PFSK-1 (cell line): ENCODE measurements around the gene GSTA2.

Experiments
- POLR2AphosphoS5 ChIP-seq: IDR thresholded peaks from 2 replicates; pipeline ENCODE4 v1.6.1; 2012; ENCODE audit warnings: low read depth, mild to moderate bottlenecking, control low read depth, low read length, moderate library complexity
- SIN3A ChIP-seq: IDR thresholded peaks from 2 replicates; pipeline ENCODE4 v1.6.1; 2012; ENCODE audit warnings: mild to moderate bottlenecking, low read length, moderate library complexity, borderline replicate concordance; ENCODE audit not compliant: insufficient read depth
- TAF1 ChIP-seq: IDR thresholded peaks from 2 replicates; pipeline ENCODE4 v1.6.1; 2012; ENCODE audit warnings: low read length, control low read depth, borderline replicate concordance; ENCODE audit not compliant: insufficient read depth
- TF ChIP-seq, protein P1 (sequence below), 2 experiments: IDR thresholded peaks; 2 replicates each; pipeline versions ENCODE4 v1.6.1 to v1.8.0; 2011 to 2012; ENCODE audit warnings: low read depth in 2 of 2, low read length in 2 of 2, control low read depth in 1 of 2, inconsistent platforms in 1 of 2, mild to moderate bottlenecking in 1 of 2, moderate library complexity in 1 of 2; ENCODE audit not compliant: insufficient read depth in 1 of 2

DNA sequence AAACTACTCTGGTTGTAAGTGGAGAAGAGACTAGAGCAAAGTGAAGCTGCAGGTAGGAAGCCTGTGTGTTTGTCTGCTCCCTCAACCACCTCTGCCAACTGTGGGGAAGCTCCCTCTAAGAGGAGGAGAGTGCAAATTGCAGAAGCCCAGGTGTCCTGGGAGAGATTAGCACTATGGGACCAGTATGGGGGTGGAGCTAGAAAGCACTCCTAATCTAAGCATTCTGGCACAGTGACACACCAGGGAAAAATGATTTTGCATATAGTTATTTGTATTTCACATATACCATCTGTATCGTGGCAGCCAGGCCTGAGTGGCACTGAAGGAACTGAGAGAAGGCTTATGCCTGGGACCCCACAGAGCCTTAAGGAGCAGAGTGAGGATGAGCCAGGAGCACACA, 27.6 kb upstream of the GSTA2 start:
- TF ChIP-seq POLR2AphosphoS5 (no peak), SIN3A (no peak), TAF1 (no peak)
- TF ChIP-seq, protein P1, sequence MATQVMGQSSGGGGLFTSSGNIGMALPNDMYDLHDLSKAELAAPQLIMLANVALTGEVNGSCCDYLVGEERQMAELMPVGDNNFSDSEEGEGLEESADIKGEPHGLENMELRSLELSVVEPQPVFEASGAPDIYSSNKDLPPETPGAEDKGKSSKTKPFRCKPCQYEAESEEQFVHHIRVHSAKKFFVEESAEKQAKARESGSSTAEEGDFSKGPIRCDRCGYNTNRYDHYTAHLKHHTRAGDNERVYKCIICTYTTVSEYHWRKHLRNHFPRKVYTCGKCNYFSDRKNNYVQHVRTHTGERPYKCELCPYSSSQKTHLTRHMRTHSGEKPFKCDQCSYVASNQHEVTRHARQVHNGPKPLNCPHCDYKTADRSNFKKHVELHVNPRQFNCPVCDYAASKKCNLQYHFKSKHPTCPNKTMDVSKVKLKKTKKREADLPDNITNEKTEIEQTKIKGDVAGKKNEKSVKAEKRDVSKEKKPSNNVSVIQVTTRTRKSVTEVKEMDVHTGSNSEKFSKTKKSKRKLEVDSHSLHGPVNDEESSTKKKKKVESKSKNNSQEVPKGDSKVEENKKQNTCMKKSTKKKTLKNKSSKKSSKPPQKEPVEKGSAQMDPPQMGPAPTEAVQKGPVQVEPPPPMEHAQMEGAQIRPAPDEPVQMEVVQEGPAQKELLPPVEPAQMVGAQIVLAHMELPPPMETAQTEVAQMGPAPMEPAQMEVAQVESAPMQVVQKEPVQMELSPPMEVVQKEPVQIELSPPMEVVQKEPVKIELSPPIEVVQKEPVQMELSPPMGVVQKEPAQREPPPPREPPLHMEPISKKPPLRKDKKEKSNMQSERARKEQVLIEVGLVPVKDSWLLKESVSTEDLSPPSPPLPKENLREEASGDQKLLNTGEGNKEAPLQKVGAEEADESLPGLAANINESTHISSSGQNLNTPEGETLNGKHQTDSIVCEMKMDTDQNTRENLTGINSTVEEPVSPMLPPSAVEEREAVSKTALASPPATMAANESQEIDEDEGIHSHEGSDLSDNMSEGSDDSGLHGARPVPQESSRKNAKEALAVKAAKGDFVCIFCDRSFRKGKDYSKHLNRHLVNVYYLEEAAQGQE (IDR thresholded peaks at IDR 0.05; ENCODE audit: insufficient read depth in 1 of 2, low read depth in 2 of 2, low read length in 2 of 2): no peak
